Right renal pelvis (tissue), 4 donors: Measurements from ENCODE around the gene KRTAP9-9. TPM values are rescaled to one million over a fixed set of nuclear protein-coding genes. Genes with fewer than 3 reads are reported as not detected.

Experiments
- polyA plus RNA-seq, 4 donors: library from polyadenylated mRNA; unstranded; fragments of 120-200 nt; gene quantifications; one replicate each; pipeline ENCODE4 v1.2.1, GENCODE V29; 2013; ENCODE audit not compliant: insufficient read length in 4 of 4

Gene KRTAP9-9
- polyA plus RNA-seq, 4 donors = not detected

Other genes with a start within 250 kb of the KRTAP9-9 start
- gene KRTAP3-1, start 246.3 kb upstream of the KRTAP9-9 start, polyA plus RNA-seq = not detected
- gene KRTAP1-5, start 228.2 kb upstream of the KRTAP9-9 start, polyA plus RNA-seq = not detected
- not detected for gene KRTAP1-4, start 225.2 kb upstream of the KRTAP9-9 start, polyA plus RNA-seq
- gene KRTAP1-3, start 220.5 kb upstream of the KRTAP9-9 start, polyA plus RNA-seq = not detected
- gene KRTAP1-1, start 213.9 kb upstream of the KRTAP9-9 start, polyA plus RNA-seq = not detected
- not detected for gene KRTAP2-1, start 208.1 kb upstream of the KRTAP9-9 start, polyA plus RNA-seq
- gene KRTAP2-2, start 200.2 kb upstream of the KRTAP9-9 start, polyA plus RNA-seq = not detected
- gene KRTAP2-3, start 195.3 kb upstream of the KRTAP9-9 start, polyA plus RNA-seq = not detected
- gene KRTAP2-4, start 189.5 kb upstream of the KRTAP9-9 start, polyA plus RNA-seq = not detected
- not detected for gene KRTAP4-7, start 171.2 kb upstream of the KRTAP9-9 start, polyA plus RNA-seq
- gene KRTAP4-8, start 157.2 kb upstream of the KRTAP9-9 start, polyA plus RNA-seq = not detected
- not detected for gene KRTAP4-16, start 153.2 kb upstream of the KRTAP9-9 start, polyA plus RNA-seq
- gene KRTAP4-9, start 150.0 kb upstream of the KRTAP9-9 start, polyA plus RNA-seq = not detected
- gene KRTAP4-11, start 137.0 kb upstream of the KRTAP9-9 start, polyA plus RNA-seq = not detected
- gene KRTAP4-12, start 131.2 kb upstream of the KRTAP9-9 start, polyA plus RNA-seq = not detected
- not detected for gene KRTAP4-6, start 114.8 kb upstream of the KRTAP9-9 start, polyA plus RNA-seq
- not detected for gene KRTAP4-5, start 105.6 kb upstream of the KRTAP9-9 start, polyA plus RNA-seq
- gene KRTAP4-4, start 94.6 kb upstream of the KRTAP9-9 start, polyA plus RNA-seq = not detected
- gene KRTAP4-3, start 87.2 kb upstream of the KRTAP9-9 start, polyA plus RNA-seq = not detected
- gene KRTAP4-2, start 77.2 kb upstream of the KRTAP9-9 start, polyA plus RNA-seq = not detected
- gene KRTAP4-1, start 70.5 kb upstream of the KRTAP9-9 start, polyA plus RNA-seq = not detected
- gene KRTAP9-1, start 65.5 kb upstream of the KRTAP9-9 start, polyA plus RNA-seq = not detected
- not detected for gene KRTAP9-2, start 28.7 kb upstream of the KRTAP9-9 start, polyA plus RNA-seq
- not detected for gene KRTAP9-3, start 22.9 kb upstream of the KRTAP9-9 start, polyA plus RNA-seq
- gene KRTAP9-8, start 17.4 kb upstream of the KRTAP9-9 start, polyA plus RNA-seq = not detected
- gene KRTAP9-4, start 5.7 kb upstream of the KRTAP9-9 start, polyA plus RNA-seq = not detected
- under 1 TPM in 1 of 4 donors, not detected in 3; 0.05 TPM for gene KRTAP9-6, start 10.0 kb downstream of the KRTAP9-9 start, polyA plus RNA-seq
- gene KRTAP9-7, start 20.3 kb downstream of the KRTAP9-9 start, polyA plus RNA-seq = not detected
- not detected for gene KRTAP29-1, start 47.5 kb downstream of the KRTAP9-9 start, polyA plus RNA-seq
- not detected for gene KRTAP16-1, start 53.9 kb downstream of the KRTAP9-9 start, polyA plus RNA-seq
- not detected for gene KRTAP17-1, start 60.3 kb downstream of the KRTAP9-9 start, polyA plus RNA-seq
- not detected for gene KRT33A, start 95.4 kb downstream of the KRTAP9-9 start, polyA plus RNA-seq
- under 1 TPM in 1 of 4 donors, not detected in 3; 0.03 TPM for gene KRT33B, start 114.4 kb downstream of the KRTAP9-9 start, polyA plus RNA-seq
- gene KRT34, start 126.9 kb downstream of the KRTAP9-9 start, polyA plus RNA-seq = not detected
- gene KRT31, start 142.2 kb downstream of the KRTAP9-9 start, polyA plus RNA-seq = not detected
- gene KRT37, start 169.2 kb downstream of the KRTAP9-9 start, polyA plus RNA-seq = not detected
- gene KRT38, start 185.6 kb downstream of the KRTAP9-9 start, polyA plus RNA-seq = not detected
- gene KRT32, start 212.0 kb downstream of the KRTAP9-9 start, polyA plus RNA-seq = not detected
- under 1 TPM in 1 of 4 donors, not detected in 3; 0.06 TPM for gene KRT35, start 225.8 kb downstream of the KRTAP9-9 start, polyA plus RNA-seq
- not detected for gene KRT36, start 234.5 kb downstream of the KRTAP9-9 start, polyA plus RNA-seq